AG04450 (cell line): ENCODE data around the gene PLLP. TPM values are rescaled to one million over a fixed set of nuclear protein-coding genes. Genes with fewer than 3 reads are reported as not detected.

Experiments used
- CTCF ChIA-PET: fragments of 300-600, 350-600 bp; formaldehyde crosslinking; extraction: SDS; loops from one replicate; lab custom pipeline; 2022; ENCODE audit warnings: antibody characterized with exemption, inconsistent platforms; lab: Charles Lee
- POLR2A ChIA-PET: fragments of 350-600 bp; formaldehyde crosslinking; extraction: SDS; loops from one replicate; lab custom pipeline; 2021; ENCODE audit warnings: antibody characterized with exemption, inconsistent platforms; lab: Yijun Ruan, JAX
- DNase-seq: peaks from one replicate; pipeline ENCODE4 v3.0.0-alpha.2; 2011; ENCODE audit warnings: low read depth, low spot score
- H3K27ac ChIP-seq: one replicate; pipeline ENCODE4 v1.5.1; 2012; ENCODE audit warnings: low read depth, low read length, control low read depth
- H3K27me3 ChIP-seq: one replicate; pipeline ENCODE4 v1.6.0; 2012; ENCODE audit warnings: low read length; ENCODE audit not compliant: control insufficient read depth, insufficient read depth
- H3K4me3 ChIP-seq: 2 replicates; pipeline ENCODE4 v1.5.1; 2011; ENCODE audit warnings: mild to moderate bottlenecking, low read depth, low read length, control low read depth
- H3K9me3 ChIP-seq: 2 replicates; pipeline ENCODE4 v1.5.1; 2012; ENCODE audit warnings: low read length; ENCODE audit not compliant: control insufficient read depth, insufficient read depth
- CTCF ChIP-seq: IDR thresholded peaks from 2 replicates; pipeline ENCODE4 v1.5.1; 2011; ENCODE audit warnings: low read depth, low read length, control low read depth, inconsistent platforms
- polyA plus RNA-seq: library from polyadenylated mRNA; depleted of rRNA; stranded (reverse); fragments of >200 nt; gene quantifications from 2 replicates; pipeline ENCODE4 v1.2.3, GENCODE V29; 2011

The PLLP gene
- polyA plus RNA-seq, 1 experiment, result 0.10 TPM

GRCh38 chr16:57303910-57304168 is 19.4 kb upstream of the PLLP start:
- TF ChIP-seq CTCF, result no peak
- Histone ChIP-seq H3K27ac (no peak overlapping the region), H3K27me3 (peaks cover 42% of the 10 kb centered on the region), H3K9me3 (no peaks in the 10 kb centered on the region), H3K4me3 (no peak overlapping the region)
- ChIA-PET CTCF (interaction anchor here (8.8 kb wide), 1 partner anchor 117 kb away, joined by 286 read pairs; no protein-coding TSS in a partner anchor), POLR2A (no interaction called here)
- no peak for DNase-seq

- no peaks in the 10 kb centered on the region for H3K9me3 ChIP-seq
- no peak overlapping the region for H3K27ac ChIP-seq
- no peak for DNase-seq
- TF ChIP-seq CTCF, result no peak
- CTCF ChIA-PET, result interaction anchor here (8.8 kb wide), 1 partner anchor 117 kb away, joined by 286 read pairs; no protein-coding TSS in a partner anchor
- H3K4me3 ChIP-seq, result no peak overlapping the region
- POLR2A ChIA-PET, result interaction anchor here (0.6 kb wide), 1 partner anchor 119 kb away, joined by 3 read pairs; no protein-coding TSS in a partner anchor
- peaks cover 40% of the 10 kb centered on the region for H3K27me3 ChIP-seq
These were observed 18.8 kb upstream of the PLLP start for GRCh38 chr16:57303021-57303909.

- Histone ChIP-seq H3K27ac (no peak overlapping the region), H3K27me3 (peaks cover 22% of the 10 kb centered on the region), H3K4me3 (no peak overlapping the region), H3K9me3 (no peaks in the 10 kb centered on the region)
- no peak for TF ChIP-seq CTCF
- ChIA-PET CTCF (interaction anchor here (0.7 to 8.8 kb wide), 9 partner anchors 10 to 219 kb away, joined by 3 to 286 read pairs (median 4); no protein-coding TSS in a partner anchor), POLR2A (no interaction called here)
- DNase-seq, result no peak
These were observed 16.8 kb upstream of the PLLP start for GRCh38 chr16:57301126-57301817.

GRCh38 chr16:57300387-57301125 is 16.1 kb upstream of the PLLP start:
- peak; percentile 98 for TF ChIP-seq CTCF
- peak overlapping the region; percentile 68 for H3K27ac ChIP-seq
- POLR2A ChIA-PET, result interaction anchor here (0.6 to 1.7 kb wide), 4 partner anchors 41 to 146 kb away, joined by 3 to 13 read pairs (median 4); partner anchors contain the start of genes ARL2BP, CIAPIN1 and COQ9
- H3K9me3 ChIP-seq, result no peaks in the 10 kb centered on the region
- DNase-seq, result peak; percentile 99
- peaks cover 21% of the 10 kb centered on the region for H3K27me3 ChIP-seq
- peak overlapping the region; percentile 65 for H3K4me3 ChIP-seq
- CTCF ChIA-PET, result interaction anchor here (0.6 to 8.8 kb wide), 19 partner anchors 10 to 289 kb away, joined by 3 to 286 read pairs (median 4); partner anchors contain the start of gene PSME3IP1
